Kidney glomerular epithelial cell (primary cell): ENCODE data around the gene COLEC11.
"Not testable (repeated sequence)": the region's sequence is repeated elsewhere in the genome, so short reads cannot be mapped to it uniquely, and the experiment has no call there.

Experiments
- DNase-seq: peaks from one replicate; lab custom pipeline; 2025; lab: John Stamatoyannopoulos, UW

Gene COLEC11

GRCh38 chr2:3625186-3625585, 30.3 kb downstream of the COLEC11 start:
- DNase-seq: no peak

DNA sequence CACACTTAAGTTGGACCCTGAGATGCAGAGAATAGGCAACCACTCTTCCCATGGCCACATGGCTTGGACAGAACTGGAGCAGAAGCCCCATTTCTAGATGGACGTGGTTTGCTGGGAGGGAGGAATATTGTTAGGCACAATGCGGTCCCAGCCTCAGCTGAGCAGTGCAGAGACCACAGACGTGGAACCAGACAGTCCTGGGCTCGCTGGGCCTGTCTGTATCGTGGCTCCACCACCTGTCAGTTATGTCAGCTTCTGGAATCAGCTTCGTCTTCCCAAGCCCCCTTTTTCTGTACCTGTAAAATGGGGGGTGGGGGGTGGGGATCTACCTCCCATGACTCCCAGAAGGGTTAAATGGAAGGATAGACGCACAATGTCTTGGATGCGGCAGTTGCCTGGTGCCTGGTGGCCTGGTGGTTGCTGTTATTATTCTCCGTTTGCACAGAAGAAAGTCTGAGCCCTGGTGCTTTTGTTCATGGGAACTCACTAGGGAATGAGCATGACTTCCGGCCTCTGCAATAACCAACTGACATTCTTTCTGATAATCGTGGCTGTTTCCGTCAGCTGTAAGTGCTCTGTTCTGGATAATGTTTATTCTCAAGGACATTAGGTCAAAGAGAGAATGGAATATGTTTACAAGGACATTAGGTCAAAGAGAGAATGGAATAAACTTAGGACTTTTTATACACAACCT, 31.4 kb downstream of the COLEC11 start:
- DNase-seq: no peak

- DNase-seq: no peak
Measured at GRCh38 chr2:3626812-3627499, 32.0 kb downstream of the COLEC11 start.

DNA sequence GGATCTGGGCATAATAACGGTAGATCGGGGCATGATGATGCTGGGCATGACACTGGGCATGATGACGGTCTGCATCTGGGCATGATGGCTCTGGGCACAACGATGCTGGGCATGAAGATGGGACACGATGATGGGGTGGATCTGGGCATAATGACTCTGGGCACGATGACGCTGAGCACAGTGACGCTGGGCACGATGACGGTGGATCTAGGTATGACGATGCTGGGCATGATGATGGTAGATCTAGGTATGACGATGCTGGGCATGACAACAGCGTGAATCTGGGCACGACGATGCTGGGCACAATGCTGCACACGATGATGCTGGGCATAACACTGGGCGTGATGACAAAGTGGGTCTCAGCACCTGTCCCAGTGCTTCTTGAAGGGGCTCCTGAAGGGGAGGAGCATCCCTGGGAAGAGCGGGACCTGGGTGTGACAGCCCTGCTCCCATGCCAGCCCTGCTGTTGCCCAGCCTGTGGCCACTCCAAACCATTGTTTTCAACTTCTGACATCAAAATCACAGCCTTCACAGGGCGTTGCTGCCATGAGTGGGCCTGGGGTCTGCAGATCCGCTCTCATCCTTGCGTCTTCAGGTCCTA, 32.7 kb downstream of the COLEC11 start:
- no peak for DNase-seq

DNA sequence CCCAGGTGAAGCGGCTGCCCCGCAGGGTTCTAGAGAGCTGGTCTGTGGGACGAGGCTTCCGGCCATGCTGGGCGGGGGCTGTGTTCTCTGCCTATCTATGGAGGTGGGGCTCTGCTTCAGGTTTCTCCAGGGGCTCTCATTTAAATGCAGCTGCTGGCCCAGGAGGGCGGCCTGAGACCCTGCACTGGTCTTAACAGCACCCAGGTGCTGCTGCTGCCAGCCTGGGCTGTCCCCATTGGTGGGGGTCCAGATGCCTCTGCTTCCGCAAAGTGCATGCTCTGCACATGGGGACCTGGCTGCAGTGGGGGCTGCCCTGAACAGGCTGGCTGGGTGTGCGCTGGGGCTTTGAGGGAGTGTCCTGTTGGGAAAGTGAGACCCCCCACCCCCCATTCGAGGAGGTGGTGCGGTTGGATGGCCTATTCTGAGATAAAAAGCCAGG, 33.3 kb downstream of the COLEC11 start:
- DNase-seq: no peak

DNA sequence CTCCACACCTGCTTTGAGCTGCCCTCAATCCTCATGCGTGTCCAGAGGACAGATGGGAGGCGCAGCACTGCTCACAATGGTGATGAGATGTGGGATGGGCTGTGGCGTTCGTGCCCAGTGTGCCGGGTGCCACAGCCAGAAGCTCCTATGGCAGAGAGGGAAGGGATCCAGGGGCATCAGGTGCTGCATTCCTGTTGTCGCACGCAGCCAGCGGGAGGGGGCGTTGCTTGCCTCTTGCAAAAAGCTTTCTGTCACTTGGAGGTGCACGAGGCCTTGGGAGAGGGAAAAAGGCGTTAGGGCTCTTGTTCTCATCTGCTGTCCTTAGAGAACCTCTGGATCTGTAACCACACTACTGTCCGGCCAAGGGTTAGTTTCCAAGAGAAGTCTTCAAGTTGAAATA, 33.9 kb downstream of the COLEC11 start:
- DNase-seq: no peak

DNA sequence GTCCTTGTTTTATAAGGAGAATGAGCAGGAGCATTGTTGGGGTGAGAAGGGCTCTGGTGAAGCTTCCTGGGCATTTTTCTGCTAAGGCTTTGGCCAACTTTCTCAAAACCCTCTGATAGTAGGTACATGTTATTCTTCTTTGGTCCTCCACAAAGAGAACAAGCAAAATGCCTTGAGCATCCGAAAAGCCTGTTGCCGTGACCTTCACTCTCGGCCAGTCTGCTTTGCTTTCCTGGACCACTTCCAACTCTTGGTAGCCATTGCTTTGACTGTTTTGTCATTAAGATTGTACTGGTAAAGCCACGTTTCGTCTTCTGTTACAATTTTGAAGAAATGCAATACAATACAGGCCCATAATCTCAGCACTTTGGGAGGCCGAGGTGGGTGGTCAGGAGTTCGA, 35.7 kb downstream of the COLEC11 start:
- DNase-seq: no peak

DNA sequence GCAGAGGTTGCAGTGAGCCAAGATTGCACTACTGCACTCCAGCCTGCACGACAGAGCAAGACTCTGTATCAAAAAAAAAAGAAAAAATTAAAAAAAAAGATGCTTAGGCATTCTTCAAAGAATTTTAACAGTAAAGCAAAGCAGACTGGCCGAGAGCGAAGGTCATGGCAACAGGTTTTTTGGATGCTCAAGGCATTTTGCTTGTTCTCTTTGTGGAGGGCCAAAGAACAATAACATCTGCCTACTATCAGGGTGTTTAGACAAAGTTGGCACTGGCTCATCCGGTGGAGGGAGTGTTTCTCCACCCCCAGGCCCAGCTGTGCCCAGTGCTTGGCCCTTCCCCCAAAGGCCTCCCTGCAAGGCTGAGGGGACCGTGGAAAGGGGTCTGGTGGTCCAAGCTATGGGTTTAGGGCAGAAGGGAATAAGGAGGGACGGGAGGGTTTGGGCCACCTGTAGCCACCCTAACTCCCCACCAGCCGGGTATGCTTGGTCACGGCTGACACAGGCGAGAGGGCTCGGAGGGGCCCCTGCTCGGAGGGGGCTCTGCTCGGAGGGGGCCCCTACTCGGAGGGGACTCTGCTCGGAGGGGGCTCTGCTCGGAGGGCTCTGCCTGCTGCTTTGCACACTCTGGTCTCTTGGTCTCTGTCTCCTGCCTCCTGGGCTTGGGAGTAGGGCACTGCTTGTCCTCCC, 36.4 kb downstream of the COLEC11 start:
- DNase-seq: no peak

GRCh38 chr2:3631851-3632659, 37.1 kb downstream of the COLEC11 start:
- DNase-seq: no peak

GRCh38 chr2:3633089-3633981, 38.4 kb downstream of the COLEC11 start:
- no peak for DNase-seq

DNA sequence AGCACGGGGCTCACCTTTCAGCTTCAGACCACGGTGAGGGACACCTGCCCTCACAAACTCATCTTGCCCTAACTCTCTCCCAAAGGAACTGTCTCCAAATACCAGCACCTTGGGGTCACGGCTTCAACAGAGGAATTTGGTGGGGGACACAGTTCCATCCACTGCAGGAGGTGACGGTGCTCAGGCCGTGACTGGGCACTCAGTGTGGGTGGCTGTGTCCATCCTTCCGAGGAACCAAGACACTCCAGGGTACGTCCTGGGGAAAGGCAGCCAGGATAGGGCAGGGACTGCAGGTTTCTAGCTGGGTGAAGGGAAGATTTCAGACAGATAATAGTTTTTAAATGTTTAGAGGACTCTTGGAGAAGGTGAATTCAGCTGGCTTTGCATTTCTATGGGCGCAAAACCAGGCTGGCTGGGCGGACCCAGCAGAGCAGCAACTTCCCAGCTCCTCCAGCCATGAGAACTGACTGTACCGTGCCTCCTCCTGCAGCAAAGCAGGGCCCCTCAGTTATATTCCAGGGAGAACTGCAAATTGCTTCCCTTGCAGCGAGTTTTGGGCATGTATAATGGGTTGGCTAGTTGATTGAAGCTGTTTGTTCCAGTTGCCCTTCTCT, 39.2 kb downstream of the COLEC11 start:
- no peak for DNase-seq

GRCh38 chr2:3634596-3635121, 39.7 kb downstream of the COLEC11 start:
- DNase-seq: no peak

- no peak for DNase-seq
Measured at GRCh38 chr2:3635171-3635974, 40.5 kb downstream of the COLEC11 start.

- not testable (repeated sequence) for DNase-seq
Measured at GRCh38 chr2:3635975-3636327, 41.0 kb downstream of the COLEC11 start.

DNA sequence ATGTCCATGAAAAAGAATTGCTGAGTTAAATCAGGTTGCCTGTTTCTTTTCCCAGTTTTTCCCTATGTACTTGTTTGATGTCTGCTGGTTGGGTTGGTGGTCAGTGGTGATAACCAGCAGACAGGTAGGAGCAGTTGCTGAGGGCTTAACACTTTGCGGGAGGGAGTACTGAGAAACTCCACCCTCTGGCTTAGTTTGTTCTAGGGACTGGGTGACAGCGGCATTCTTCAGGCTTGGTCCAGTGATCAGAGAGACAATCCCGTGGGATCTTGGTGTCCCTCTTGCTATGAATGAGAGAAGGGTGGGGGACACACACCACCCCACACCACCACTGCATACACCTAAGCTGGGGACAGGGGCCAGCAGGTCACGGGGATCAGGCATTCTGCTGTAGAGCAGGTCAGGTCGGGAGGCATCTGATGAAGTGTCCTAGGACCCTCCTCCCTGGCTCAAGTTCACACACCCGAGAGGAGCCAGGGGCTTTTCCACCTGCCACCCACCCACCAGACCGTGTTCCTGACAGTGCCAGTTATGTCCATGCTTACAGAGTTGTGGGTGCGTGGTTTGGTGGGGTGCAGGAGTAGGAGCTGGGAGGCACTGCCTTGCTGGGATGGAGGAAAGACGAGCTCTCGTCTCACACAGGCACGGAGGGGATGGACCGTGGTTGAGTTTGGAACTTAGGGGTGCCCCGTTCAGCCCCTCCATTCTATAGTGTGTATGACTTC, 41.8 kb downstream of the COLEC11 start:
- DNase-seq: no peak

- no peak for DNase-seq
Measured at GRCh38 chr2:3637311-3637675, 42.4 kb downstream of the COLEC11 start.

DNA sequence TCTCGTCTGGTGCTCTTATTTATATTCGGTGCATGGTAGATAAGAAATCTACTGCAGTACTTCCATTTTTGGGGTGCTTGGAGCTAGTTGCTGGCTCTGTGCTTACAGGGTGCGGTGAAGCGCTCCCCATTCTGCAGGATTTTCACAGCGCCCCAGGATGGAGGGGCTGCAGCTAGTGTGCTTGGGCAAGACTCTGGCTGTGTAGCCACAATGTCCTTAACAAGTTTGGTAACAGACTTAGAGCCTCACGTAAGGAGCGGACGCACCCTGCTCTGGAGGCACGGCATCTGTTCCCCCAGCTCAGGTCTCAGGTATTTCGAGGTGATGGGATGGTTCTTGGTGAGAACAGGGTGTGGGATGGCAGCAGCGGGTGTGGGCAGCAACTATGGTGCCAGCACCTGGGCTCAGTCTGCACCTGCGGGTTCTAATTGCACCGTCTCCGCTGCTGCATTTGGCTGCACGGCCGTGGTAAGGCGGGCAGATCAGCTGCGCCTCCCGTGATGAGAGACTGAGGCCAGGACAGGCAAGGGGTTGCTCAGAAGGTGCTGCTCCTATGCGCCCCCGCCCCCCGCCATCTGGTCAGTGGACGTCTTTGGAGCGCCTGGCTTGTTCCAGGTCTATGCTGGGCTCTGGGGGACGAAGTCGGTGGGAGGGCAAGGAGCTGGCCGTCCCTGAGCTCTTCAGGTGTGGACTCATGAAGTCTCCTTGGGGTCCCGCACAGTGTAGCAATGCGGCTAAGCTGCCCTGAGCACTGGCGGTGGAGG, 43.0 kb downstream of the COLEC11 start:
- no peak for DNase-seq

DNA sequence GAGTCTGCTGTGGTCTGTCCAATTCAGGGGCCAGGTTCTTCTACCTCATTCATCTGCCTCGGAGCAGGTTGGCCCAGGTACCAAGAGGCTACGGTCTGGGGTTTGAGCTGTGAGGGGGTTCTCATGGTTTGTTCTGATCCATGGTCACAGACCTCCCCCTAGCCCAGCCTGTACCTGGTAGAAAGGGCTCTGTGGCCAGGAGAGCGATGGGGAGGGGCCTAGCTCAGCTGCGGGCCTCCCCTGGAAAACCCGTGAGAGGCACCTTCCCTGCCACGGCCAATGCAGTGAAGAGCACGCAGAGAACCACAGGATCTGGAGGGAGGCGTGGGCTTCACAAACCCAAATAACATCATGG, 43.5 kb downstream of the COLEC11 start:
- no peak for DNase-seq
